GM21381 (cell line): Measurements from ENCODE around the gene ERAL1.
"Not testable (repeated sequence)": the region's sequence is repeated elsewhere in the genome, so short reads cannot be mapped to it uniquely, and the experiment has no call there.

Experiments
- ATAC-seq: cut with Tn5 transposase; IDR thresholded peaks from one replicate; pipeline ENCODE4 v1.9.1; 2021; ENCODE audit warnings: mild to moderate bottlenecking, moderate library complexity; ENCODE audit not compliant: unreplicated experiment

ERAL1 gene

DNA sequence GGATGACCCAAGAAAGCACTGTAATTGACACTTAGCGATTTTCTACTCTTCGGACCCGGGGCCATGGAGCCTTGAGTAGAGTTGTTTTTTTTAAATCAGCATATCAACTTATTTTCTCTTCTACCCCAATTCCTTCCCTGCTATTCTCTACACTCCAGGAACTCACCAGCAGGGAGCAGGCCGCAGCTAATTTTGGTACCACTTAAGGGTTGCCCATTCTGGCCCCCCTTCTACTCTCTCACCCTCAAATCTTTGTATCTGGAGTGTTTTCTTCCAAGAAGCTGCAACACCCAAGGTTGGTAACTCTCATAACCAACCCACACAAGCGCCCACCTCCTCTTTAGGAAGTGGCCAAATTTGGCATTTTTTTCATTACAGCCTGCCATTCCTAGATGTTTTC, 5.5 kb upstream of the ERAL1 start:
- no peak for ATAC-seq

DNA sequence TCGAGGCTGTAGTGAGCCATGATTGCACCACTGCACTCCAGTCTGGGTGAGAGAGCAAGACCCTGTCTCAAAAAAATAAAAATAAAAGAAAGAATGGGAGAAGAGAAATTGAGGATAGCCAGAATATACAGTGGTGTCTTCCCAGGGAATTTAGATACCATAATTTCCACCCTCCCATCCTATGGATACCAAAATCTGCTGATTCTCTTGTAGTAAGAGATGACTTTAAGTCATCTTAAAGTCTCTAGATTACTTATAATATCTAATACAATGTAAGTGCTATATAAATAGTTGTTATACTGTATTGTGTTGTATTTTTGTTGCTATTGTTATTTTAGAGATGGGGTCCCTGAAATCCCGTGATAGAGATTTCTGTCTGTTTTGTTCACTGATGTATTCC, 1.5 kb upstream of the ERAL1 start:
- ATAC-seq: no peak

- ATAC-seq: no peak
These were observed 492 bp downstream of the ERAL1 start for GRCh38 chr17:28855336-28855679.

DNA sequence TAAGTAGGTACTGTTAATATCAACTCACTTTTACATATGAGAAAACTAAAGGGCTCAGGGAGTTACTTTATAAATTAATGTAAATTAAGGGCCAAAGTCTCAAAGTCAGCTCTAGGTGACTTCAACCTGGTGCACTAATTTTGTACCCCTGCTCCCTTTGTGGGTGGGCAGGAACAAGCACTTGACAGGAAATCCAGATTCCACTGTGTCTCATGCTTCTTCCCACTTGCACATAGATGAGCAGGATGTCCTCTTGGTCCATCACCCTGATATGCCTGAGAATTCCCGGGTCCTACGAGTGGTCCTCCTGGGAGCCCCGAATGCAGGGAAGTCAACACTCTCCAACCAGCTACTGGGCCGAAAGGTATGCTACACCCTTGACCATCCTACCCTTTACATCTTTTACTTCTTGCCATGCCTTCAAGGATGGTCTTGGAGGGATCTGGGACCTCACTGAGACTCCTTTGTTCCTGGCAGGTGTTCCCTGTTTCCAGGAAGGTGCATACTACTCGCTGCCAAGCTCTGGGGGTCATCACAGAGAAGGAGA, 1.3 kb downstream of the ERAL1 start:
- no peak for ATAC-seq

- no peak for ATAC-seq
These were observed 3.3 kb downstream of the ERAL1 start for GRCh38 chr17:28857905-28858800.

- ATAC-seq: no peak
These were observed 4.1 kb downstream of the ERAL1 start for GRCh38 chr17:28858801-28859355.

- ATAC-seq: no peak
These were observed 5.6 kb downstream of the ERAL1 start for GRCh38 chr17:28860363-28860808.

DNA sequence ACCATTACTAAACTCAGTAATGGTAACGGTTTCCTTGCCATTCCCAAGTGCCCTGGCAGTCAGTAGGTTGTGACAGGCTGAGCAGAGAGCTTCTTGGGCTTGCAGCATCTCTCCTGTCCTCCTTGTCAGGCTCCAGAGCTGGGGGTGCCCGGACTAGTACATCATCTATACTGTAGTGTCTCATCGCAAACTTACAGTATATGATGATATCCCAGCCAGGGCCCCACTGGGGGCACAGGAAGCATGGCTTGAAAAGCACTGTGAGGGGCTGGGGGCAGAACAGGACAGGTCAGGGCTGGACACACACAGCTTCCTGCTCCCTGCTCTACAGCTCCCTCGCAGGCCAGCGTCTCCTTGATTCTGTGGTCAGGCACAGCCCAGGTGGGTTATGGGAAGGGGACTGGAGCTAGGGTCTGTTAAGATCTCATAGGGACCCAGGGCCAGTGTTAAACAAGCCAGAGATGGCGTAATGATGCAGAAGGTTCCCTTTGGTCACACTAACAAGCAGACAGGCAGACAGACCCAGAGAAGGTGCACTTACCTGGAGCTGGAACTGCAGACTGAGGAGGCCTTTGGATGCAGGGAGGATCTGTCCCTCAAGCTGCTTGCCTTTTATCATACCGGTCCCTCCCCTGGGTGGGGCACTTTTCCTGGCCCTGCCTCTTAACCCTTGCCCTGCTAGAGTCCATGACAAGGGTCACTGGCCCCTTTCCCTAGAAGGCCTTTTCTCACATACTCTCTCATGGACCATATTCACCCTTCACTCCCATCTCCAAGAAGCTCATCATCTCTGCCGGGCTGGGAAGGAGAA, 6.8 kb downstream of the ERAL1 start:
- ATAC-seq: no peak

DNA sequence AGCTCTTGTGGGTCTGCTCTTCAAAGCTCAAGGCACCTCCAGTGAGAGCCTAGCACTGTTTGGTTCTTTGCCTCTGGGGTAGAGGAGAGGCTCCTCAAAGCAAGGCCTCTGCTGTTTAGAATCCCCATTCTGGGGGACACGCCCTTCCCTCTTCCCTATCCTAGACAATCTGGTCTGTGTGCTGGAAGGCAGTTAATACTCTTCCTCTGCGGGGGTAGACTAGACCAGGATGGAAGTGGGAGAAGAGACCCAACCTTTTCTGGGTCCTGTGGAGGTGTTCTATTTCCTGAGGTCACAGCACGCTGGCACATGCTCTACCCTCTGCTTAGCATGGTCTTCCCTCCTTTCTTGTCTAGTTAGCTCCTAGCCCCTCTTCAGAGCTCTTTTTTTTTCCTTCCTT, 7.7 kb downstream of the ERAL1 start:
- no peak for ATAC-seq

- no peak for ATAC-seq
These were observed 9.1 kb downstream of the ERAL1 start for GRCh38 chr17:28863953-28864352.

DNA sequence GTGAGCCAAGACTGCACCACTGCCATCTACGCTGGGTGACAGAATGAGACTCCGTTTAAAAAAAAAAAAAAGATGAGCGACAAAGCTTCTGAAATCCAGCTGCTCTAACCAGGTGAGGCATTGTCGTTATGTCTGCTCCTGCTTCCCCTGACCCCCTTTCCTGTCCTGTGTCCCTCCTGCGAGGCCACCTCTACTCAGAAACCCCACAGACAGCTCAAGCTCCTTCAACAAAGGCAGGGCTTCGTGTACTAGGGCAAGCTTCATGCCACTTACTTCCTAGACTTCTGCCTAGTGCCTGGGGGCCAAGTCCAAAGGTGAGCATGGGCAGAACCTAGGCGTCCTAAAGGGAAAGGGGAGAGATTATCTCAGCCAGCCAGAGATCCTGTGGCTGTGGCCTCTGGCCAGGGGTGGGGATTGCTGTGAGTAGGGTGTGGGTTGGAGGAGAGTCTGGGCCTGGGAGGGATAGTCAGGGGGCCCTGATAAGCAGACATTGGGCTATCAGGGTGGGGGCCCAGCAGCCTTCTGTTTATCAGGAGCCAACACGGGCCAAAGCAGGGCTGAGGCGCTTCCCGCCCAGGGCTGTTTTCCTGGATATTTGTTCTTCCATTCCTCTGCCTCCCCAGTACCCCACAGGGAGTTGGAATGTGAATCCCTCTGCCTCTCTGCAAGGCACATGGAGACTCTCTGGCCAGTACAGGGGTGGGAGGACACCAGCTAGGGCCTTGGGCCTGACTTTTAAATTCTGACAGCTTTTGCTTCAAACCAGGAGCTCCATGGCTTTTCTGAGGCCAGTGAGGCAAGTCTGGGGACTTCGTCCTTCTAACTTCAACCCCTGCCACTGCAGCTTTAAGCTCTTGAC, 10.4 kb downstream of the ERAL1 start:
- ATAC-seq: no peak

DNA sequence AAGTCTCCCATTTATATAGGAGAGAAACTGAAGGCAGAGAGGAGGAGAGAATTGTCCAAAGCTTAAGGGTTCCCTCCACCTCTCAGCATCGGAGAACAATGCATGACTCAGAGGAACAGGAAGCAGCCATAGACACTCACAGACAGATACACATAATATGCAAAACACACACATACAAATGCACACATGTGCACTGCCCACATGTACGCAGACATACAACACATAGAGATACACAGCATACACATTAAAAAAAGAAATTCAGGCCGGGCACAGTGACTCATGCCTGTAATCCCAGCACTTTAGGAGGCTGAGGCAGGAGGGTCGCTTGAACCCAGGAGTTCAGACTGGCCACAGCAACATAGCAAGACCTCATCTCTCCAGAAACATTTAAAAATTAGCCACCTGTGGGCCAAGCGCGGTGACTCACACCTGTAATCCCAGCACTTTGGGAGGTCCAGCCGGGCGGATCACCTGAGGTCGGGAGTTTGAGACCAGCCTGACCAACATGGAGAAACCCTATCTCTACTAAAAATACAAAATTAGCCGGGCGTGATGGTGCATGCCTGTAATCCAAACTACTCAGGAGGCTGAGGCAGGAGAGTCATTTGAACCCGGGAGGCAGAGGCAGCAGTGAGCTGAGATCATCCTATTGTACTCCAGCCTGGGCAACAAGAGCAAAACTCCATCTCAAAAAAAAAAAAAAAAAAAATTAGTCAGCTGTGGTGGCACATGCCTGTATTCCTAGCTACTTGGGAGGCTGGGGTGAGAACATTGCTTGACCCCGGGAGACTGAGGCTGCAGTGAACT, 11.3 kb downstream of the ERAL1 start:
- ATAC-seq: no peak

GRCh38 chr17:28867276-28867675, 12.5 kb downstream of the ERAL1 start:
- no peak for ATAC-seq

DNA sequence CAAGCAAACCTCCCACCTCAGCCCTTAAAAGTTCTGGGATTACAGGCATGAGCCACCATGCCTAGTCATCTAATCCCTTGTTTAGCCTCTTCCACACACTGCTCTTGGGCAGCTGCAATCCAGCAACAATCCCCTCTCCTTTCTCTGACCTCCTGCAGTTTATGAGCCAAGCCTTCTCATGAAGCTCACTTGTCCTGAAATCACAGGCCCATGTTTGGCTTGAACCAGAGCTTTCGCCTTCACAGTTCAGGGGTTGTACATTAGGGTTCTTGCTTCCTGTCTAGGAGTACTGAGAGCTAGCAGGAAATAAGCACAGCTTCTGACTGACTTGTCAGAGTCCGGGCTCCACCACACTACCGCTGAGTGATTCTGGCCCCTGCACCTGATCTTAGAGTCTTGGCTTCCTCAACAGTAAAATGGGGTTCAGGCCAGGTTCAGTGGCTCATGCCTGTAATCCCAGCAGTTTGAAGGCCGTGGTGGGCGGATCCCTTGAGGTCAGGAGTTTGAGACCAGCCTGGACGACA, 16.3 kb downstream of the ERAL1 start:
- ATAC-seq: peak; percentile 90

DNA sequence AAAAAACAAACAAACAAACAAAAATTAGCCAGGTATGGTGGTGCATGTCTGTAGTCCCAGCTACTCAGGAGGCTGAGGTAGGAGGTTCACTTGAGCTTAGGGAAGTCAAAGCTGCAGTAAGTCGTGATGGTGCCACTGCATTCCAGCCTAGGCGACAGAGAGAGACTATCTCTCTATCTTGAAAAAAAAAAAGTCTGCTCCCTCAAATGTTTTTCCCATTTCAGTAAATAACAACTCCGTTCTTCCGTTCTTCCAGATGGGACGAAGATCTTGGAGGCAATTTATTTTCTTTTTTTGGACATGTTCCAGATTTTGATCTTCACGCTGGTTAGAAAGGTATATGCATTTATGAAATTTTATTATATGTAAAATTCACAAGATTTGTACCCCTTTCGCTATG, 19.0 kb downstream of the ERAL1 start:
- ATAC-seq: no peak

- no peak for ATAC-seq
These were observed 19.9 kb downstream of the ERAL1 start for GRCh38 chr17:28874750-28875149.

DNA sequence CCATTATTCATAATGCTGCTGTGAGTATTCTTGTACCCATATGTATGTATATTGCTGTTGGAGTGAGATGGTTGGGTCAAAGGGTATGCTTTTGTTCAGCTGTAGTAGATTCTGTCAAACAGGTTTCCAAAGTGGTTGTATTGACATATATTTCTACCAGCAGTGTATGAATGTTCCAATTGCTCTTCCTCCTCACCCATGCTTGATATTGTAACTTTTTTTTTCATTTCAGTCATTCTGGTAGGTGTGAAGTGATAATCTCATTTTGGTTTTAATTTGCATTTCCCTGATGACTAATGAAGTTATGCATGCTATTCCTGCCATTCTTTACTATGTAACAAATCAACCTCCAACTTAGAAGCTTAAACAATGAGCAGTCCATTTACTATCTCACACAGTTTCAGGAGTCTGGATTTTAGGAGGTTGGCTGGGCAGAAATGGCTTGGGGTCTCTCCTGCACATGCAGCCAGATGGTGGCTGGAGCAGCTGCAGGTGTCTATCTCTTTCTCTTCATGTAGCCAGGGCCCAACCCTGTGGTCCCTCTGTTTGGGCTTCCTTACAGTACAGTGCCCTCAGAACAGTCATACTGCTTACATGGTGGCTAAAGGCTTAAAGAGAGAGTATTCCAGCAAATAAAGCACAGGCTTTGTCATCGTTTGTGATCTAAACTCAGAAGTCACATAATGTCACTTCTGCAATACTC, 21.2 kb downstream of the ERAL1 start:
- ATAC-seq: no peak

GRCh38 chr17:28877150-28877711, 22.4 kb downstream of the ERAL1 start:
- not testable (repeated sequence) for ATAC-seq
